Left renal pelvis (tissue), 4 donors: ENCODE measurements around the gene COL9A2. TPM values are rescaled to one million over a fixed set of nuclear protein-coding genes. Genes with fewer than 3 reads are reported as not detected.

Experiments
- DNase-seq, 4 donors: peaks; one replicate each; pipeline ENCODE4 v3.0.0-alpha.2; 2013; ENCODE audit warnings: low read depth in 4 of 4, low spot score in 3 of 4
- polyA plus RNA-seq, 4 donors: library from polyadenylated mRNA; unstranded; fragments of 120-200 nt; gene quantifications; one replicate each; pipeline ENCODE4 v1.2.1, GENCODE V29; 2013; ENCODE audit not compliant: insufficient read length in 4 of 4

Gene COL9A2
- polyA plus RNA-seq, 4 donors, result 10.7 to 35.6 (median 21.0) TPM

- no peak for DNase-seq
Observed at GRCh38 chr1:40305451-40305850, 11.6 kb downstream of the COL9A2 start.

- no peak for DNase-seq
Observed at GRCh38 chr1:40303790-40304189, 13.3 kb downstream of the COL9A2 start.

GRCh38 chr1:40303051-40303771, 13.9 kb downstream of the COL9A2 start:
- no peak for DNase-seq

- DNase-seq, result no peak
Observed at GRCh38 chr1:40302475-40302874, 14.6 kb downstream of the COL9A2 start.

GRCh38 chr1:40301541-40302299, 15.4 kb downstream of the COL9A2 start:
- no peak for DNase-seq

GRCh38 chr1:40301066-40301465, 16.0 kb downstream of the COL9A2 start:
- DNase-seq, result no peak

GRCh38 chr1:40300651-40301050, 16.4 kb downstream of the COL9A2 start:
- DNase-seq, result no peak

- no peak for DNase-seq
Observed at GRCh38 chr1:40300249-40300567, 16.9 kb downstream of the COL9A2 start.

- no peak for DNase-seq
Observed at GRCh38 chr1:40299366-40300248, 17.5 kb downstream of the COL9A2 start.

- DNase-seq, result no peak
Observed at GRCh38 chr1:40291293-40291692, 25.8 kb downstream of the COL9A2 start.

GRCh38 chr1:40281853-40282252, 35.2 kb downstream of the COL9A2 start:
- no peak for DNase-seq

GRCh38 chr1:40276122-40276521, 41.0 kb downstream of the COL9A2 start:
- no peak for DNase-seq

- DNase-seq, result no peak
Observed at GRCh38 chr1:40274331-40274730, 42.8 kb downstream of the COL9A2 start.

- no peak for DNase-seq
Observed at GRCh38 chr1:40273547-40274166, 43.4 kb downstream of the COL9A2 start.

GRCh38 chr1:40272653-40273213, 44.4 kb downstream of the COL9A2 start:
- no peak for DNase-seq

GRCh38 chr1:40270152-40270834, 46.8 kb downstream of the COL9A2 start:
- DNase-seq, result no peak

GRCh38 chr1:40268211-40268610, 48.9 kb downstream of the COL9A2 start:
- no peak for DNase-seq

- DNase-seq, result no peak
Observed at GRCh38 chr1:40267767-40268187, 49.3 kb downstream of the COL9A2 start.

- DNase-seq, result no peak
Observed at GRCh38 chr1:40266786-40267535, 50.1 kb downstream of the COL9A2 start.
